ENCODE measurements around the gene GREB1.

GREB1 gene

DNA sequence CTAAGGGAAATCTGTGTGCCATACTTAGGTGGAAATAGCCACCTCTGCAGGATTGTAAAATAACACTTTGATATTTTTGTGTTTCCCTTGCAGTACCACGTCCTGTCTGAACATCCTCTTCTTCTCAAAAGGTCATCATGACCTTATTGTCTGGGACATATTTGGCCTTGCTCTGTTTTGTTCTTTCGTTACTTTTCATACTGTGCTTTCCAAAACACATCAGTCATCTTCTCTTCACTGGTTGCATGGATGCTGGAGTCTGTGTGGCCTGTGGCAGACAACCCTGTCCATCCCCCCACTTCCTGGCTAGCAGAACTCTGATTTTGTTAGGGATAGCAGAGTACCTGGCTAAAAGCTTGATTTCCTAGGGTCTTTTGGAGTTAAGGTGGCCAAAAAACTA lies 9.4 kb upstream of the GREB1 start:
- TF ChIP-seq ZNF384 (IDR thresholded peaks at IDR 0.05) (no peak), FOXK2 (IDR thresholded peaks at IDR 0.05) (no peak), FOXA1 (IDR thresholded peaks at IDR 0.05) (no peak), L3MBTL2 (conservative IDR thresholded peaks at IDR 0.05) (no peak), TARDBP (IDR thresholded peaks at IDR 0.05) (no peak), SUZ12 (IDR thresholded peaks at IDR 0.05) (no peak), SP1 (IDR thresholded peaks at IDR 0.05) (no peak), LEF1 (IDR thresholded peaks at IDR 0.05; ENCODE audit: borderline replicate concordance) (no peak), NFRKB (IDR thresholded peaks at IDR 0.05) (no peak), HDGF (IDR thresholded peaks at IDR 0.05; ENCODE audit: borderline replicate concordance) (no peak), CTBP1 (IDR thresholded peaks at IDR 0.05; ENCODE audit: borderline replicate concordance) (no peak), ARNT (IDR thresholded peaks at IDR 0.05) (no peak)
- TF ChIP-seq, protein P1, sequence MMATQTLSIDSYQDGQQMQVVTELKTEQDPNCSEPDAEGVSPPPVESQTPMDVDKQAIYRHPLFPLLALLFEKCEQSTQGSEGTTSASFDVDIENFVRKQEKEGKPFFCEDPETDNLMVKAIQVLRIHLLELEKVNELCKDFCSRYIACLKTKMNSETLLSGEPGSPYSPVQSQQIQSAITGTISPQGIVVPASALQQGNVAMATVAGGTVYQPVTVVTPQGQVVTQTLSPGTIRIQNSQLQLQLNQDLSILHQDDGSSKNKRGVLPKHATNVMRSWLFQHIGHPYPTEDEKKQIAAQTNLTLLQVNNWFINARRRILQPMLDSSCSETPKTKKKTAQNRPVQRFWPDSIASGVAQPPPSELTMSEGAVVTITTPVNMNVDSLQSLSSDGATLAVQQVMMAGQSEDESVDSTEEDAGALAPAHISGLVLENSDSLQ (IDR thresholded peaks at IDR 0.05), result no peak
- ChIA-PET POLR2A (no interaction called here), CTCF (no interaction called here)
- no peak for DNase-seq (ENCODE audit: extremely low spot score)

DNA sequence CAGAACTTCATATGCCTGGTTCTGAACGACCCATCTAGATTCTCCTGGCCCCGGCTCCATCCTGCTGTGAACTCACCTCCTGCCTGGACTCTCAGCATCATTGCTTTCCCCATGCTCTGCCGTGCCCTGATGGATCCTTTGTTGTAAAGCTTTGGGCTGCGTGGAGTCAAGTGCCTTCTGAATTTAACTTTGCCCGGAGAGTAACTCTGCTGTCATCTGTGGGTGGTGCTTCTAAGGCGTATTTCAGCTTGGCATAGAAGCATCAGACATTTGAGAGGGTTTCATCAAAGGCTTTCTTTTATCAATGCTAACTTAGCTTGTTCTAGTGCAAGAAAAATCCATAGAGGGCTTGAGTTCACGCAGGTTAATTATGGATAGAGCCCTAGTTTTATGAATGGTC lies 8.1 kb upstream of the GREB1 start:
- ChIA-PET CTCF (no interaction called here), POLR2A (no interaction called here)
- TF ChIP-seq NFRKB (IDR thresholded peaks at IDR 0.05), result no peak
- TF ChIP-seq ELF4 (IDR thresholded peaks at IDR 0.05), result no peak
- no peak for TF ChIP-seq ZNF384 (IDR thresholded peaks at IDR 0.05)
- TF ChIP-seq HDGF (IDR thresholded peaks at IDR 0.05; ENCODE audit: borderline replicate concordance), result no peak
- TF ChIP-seq TARDBP (IDR thresholded peaks at IDR 0.05), result no peak
- TF ChIP-seq CTBP1 (IDR thresholded peaks at IDR 0.05; ENCODE audit: borderline replicate concordance), result no peak
- TF ChIP-seq FOXK2 (IDR thresholded peaks at IDR 0.05), result no peak
- TF ChIP-seq ARNT (IDR thresholded peaks at IDR 0.05), result no peak
- no peak for TF ChIP-seq SUZ12 (IDR thresholded peaks at IDR 0.05)
- no peak for DNase-seq (ENCODE audit: extremely low spot score)

DNA sequence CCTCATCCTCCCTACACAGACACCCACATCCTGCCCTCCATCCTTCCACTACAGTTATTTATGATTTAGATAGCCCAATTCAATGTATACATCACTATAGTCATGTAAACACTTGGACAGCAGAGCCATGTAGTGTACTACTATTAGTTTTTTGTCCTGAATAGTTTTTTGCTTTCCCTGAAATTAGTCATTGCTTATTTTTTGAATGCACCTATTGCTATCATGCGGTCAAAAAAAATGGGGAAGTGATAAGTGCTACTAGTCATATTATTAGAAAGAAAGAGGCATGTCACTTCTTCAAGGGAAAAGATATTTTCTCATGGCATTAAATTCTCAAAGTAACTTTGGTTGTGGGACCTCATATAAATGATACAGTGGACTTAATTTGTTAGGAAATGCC lies 6.8 kb upstream of the GREB1 start:
- POLR2A ChIA-PET, result no interaction called here
- CTCF ChIA-PET, result interaction anchor here (2.0 kb wide), 1 partner anchor 57 kb away, joined by 4 read pairs; no protein-coding TSS in a partner anchor
- no peak for DNase-seq (ENCODE audit: extremely low spot score)

DNA sequence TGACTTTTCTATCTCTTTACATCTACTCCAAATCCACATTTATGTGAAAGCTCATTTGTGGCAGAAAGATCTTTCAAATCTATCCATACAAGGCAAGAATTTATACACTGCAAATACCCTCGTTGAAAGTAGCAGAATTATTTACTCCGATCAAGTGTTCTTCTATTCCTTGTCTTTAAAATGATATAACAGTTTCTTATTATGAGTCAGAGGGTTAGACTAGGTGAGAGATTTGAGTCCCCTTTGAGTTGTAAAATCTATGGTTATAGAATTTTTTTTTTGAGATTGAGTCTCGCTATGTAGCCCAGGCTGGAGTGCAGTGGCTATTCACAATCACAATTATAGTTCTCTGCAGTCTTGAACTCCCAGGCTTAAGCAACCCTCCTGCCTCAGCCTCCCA lies 5.6 kb upstream of the GREB1 start:
- TF ChIP-seq CTBP1 (IDR thresholded peaks at IDR 0.05; ENCODE audit: borderline replicate concordance) (no peak), ELF4 (IDR thresholded peaks at IDR 0.05) (no peak), FOXM1 (IDR thresholded peaks at IDR 0.05; ENCODE audit: borderline replicate concordance) (no peak), FOXK2 (IDR thresholded peaks at IDR 0.05) (no peak), TARDBP (IDR thresholded peaks at IDR 0.05) (no peak), SP1 (IDR thresholded peaks at IDR 0.05) (no peak), LEF1 (IDR thresholded peaks at IDR 0.05; ENCODE audit: borderline replicate concordance) (no peak), FOXA1 (IDR thresholded peaks at IDR 0.05) (no peak), L3MBTL2 (conservative IDR thresholded peaks at IDR 0.05) (no peak)
- ChIA-PET CTCF (interaction anchor here (2.0 kb wide), 1 partner anchor 56 kb away, joined by 4 read pairs; no protein-coding TSS in a partner anchor), POLR2A (no interaction called here)
- no peak for DNase-seq (ENCODE audit: extremely low spot score)

More for the DNA sequence above, 6.8 kb upstream of the GREB1 start:
- no peak for TF ChIP-seq FOXM1 (IDR thresholded peaks at IDR 0.05; ENCODE audit: borderline replicate concordance)
- no peak for TF ChIP-seq HDGF (IDR thresholded peaks at IDR 0.05; ENCODE audit: borderline replicate concordance)
- TF ChIP-seq, protein P1 (IDR thresholded peaks at IDR 0.05), result no peak
- no peak for TF ChIP-seq ZNF384 (IDR thresholded peaks at IDR 0.05)
- no peak for TF ChIP-seq LEF1 (IDR thresholded peaks at IDR 0.05; ENCODE audit: borderline replicate concordance)
- TF ChIP-seq NFRKB (IDR thresholded peaks at IDR 0.05), result no peak
- TF ChIP-seq SP1 (IDR thresholded peaks at IDR 0.05), result no peak
- no peak for TF ChIP-seq FOXK2 (IDR thresholded peaks at IDR 0.05)
- no peak for TF ChIP-seq L3MBTL2 (conservative IDR thresholded peaks at IDR 0.05)
- TF ChIP-seq SUZ12 (IDR thresholded peaks at IDR 0.05), result no peak
- TF ChIP-seq TARDBP (IDR thresholded peaks at IDR 0.05), result no peak
- no peak for TF ChIP-seq ARNT (IDR thresholded peaks at IDR 0.05)
- no peak for TF ChIP-seq CTBP1 (IDR thresholded peaks at IDR 0.05; ENCODE audit: borderline replicate concordance)

DNA sequence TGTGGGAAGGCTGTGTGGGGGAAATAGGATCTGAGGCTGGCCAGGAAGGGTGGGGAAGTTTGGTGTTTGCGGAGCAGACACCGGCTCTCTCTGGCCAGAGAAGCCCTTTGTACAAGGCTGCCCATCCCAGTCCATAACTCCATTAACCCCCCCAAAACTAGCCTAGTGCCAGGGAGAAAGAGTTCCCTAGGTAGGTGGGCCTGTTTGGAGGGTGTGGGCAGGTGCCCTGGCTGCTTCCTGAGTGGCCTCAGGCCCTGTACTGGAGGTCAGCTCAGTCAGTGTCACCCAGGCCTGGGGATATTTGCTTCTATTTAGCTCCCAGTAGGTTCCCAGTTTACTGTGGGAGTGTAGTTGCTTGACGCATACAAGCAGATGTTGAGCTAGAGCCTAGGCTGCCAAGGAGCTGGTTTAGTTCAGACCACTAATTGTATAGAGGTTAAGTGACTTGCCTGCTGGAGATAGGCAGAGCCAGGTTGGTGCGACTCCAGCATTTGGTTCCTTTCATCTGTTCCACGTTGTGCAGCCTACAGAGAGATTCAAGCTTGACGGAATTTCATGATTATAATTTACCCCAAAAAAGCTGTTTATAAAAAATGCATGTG lies 2.9 kb upstream of the GREB1 start:
- TF ChIP-seq FOXM1 (IDR thresholded peaks at IDR 0.05; ENCODE audit: borderline replicate concordance), result no peak
- no peak for TF ChIP-seq TARDBP (IDR thresholded peaks at IDR 0.05)
- TF ChIP-seq LEF1 (IDR thresholded peaks at IDR 0.05; ENCODE audit: borderline replicate concordance), result no peak
- TF ChIP-seq, protein P1 (IDR thresholded peaks at IDR 0.05), result no peak
- no peak for TF ChIP-seq HDGF (IDR thresholded peaks at IDR 0.05; ENCODE audit: borderline replicate concordance)
- POLR2A ChIA-PET, result no interaction called here
- DNase-seq (ENCODE audit: extremely low spot score), result no peak
- CTCF ChIA-PET, result interaction anchor here (0.6 kb wide), 1 partner anchor 43 kb away, joined by 3 read pairs; no protein-coding TSS in a partner anchor

DNA sequence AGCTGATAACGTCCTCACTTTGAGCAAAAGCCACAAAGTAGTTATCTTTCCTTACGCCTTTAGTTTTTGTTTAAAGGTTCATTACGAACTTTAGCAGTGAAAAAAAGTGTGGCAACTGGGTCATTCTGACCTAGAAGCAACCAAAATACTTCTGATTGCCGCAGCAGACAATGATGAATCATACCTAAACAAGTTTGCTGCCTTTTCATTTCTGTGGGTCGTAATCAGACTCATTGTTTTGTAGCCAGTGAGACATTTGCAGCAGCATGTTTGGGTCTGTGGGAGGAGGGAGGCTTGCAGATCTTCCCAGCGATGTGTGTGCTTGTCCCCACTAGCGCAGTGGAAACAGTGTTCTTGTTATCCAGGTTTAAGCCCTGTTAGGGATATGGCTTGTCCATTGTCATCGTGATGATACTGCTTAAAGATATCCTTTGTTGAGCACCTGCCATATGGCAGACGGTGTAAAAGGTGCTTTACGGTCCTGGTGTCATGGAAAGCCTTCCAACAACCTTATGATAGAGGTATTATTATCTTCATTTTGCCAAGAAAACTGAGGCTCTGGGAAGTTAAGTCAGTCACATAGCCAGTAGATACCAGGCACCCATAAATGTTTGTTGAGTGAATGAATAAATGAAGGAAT lies 1.3 kb upstream of the GREB1 start:
- DNase-seq (ENCODE audit: extremely low spot score), result no peak
- no peak for TF ChIP-seq LEF1 (IDR thresholded peaks at IDR 0.05; ENCODE audit: borderline replicate concordance)
- POLR2A ChIA-PET, result no interaction called here
- CTCF ChIA-PET, result no interaction called here

All from HEK293T (cell line).